ENCODE results near the gene TMEM138. TPM values are rescaled to one million over a fixed set of nuclear protein-coding genes. Genes with fewer than 3 reads are reported as not detected.
A peak's percentile ranks its signal among the peaks of the same experiment; 100 is the strongest.

The TMEM138 gene
- total RNA-seq, 1 experiment from 2014 or later, result 43.6 TPM

GRCh38 chr11:61377461-61378160 lies 15.4 kb downstream of the TMEM138 start:
- Histone ChIP-seq H2BK15ac (ENCODE audit: low read depth, low read length) (no peak overlapping the region), H3K23ac (ENCODE audit: insufficient read length, low read depth, low read length) (no peak overlapping the region), H3K4me1 (ENCODE audit: insufficient read depth, low read length) (no peaks in the 10 kb centered on the region), H4K20me1 (ENCODE audit: control insufficient read depth, insufficient read depth, insufficient read length) (no peaks in the 10 kb centered on the region), H3K23me2 (ENCODE audit: insufficient read length, low read depth, low read length, poor library complexity, severe bottlenecking) (no peaks in the 10 kb centered on the region), H3K27ac (ENCODE audit: insufficient read length, low read depth, low read length) (no peak overlapping the region), H3K9ac (ENCODE audit: extremely low read depth, insufficient read length, low read length) (no peak overlapping the region), H2BK20ac (ENCODE audit: low read depth, low read length, poor library complexity, severe bottlenecking) (no peak overlapping the region), H3K27me3 (ENCODE audit: insufficient read depth, low read length) (no peaks in the 10 kb centered on the region), H4K91ac (ENCODE audit: insufficient read length, low read depth, low read length) (no peak overlapping the region), H3K14ac (ENCODE audit: insufficient read depth, low read length) (no peak overlapping the region), H2BK5ac (ENCODE audit: insufficient read length, low read length) (no peak overlapping the region), H2BK12ac (ENCODE audit: insufficient read length, low read depth, low read length) (no peak overlapping the region), H2BK120ac (ENCODE audit: low read depth, low read length, poor library complexity, severe bottlenecking) (no peak overlapping the region), H3K4me2 (ENCODE audit: insufficient read depth, insufficient read length, low read length) (no peak overlapping the region), H2AFZ (ENCODE audit: low read length) (no peak overlapping the region), H3T11ph (ENCODE audit: low read length) (no peak overlapping the region), H4K8ac (replicated peaks; ENCODE audit: insufficient read length, low read depth, low read length) (no peak overlapping the region), H3K9me3 (ENCODE audit: control insufficient read depth, low read depth, low read length) (peaks cover 15% of the 10 kb centered on the region), H3K4ac (ENCODE audit: low read depth, low read length) (no peak overlapping the region), H3K18ac (ENCODE audit: insufficient read length, low read depth, low read length) (no peak overlapping the region), H3K79me2 (ENCODE audit: insufficient read depth, low read length) (no peaks in the 10 kb centered on the region), H3K79me1 (ENCODE audit: insufficient read depth, low read depth, low read length, poor library complexity, severe bottlenecking) (no peaks in the 10 kb centered on the region), H4K5ac (ENCODE audit: insufficient read length, low read depth, low read length) (no peak overlapping the region), H3K56ac (ENCODE audit: insufficient read length, low read depth, low read length) (no peak overlapping the region), H2AK5ac (ENCODE audit: insufficient read length, low read length) (no peak overlapping the region)
- peaks cover 32 to 45% (median 43%) of the 10 kb centered on the region in 3 experiments for H3K36me3 Mint-ChIP-seq (ENCODE audit: insufficient read depth in 1 of 3, low read depth in 3 of 3)
- H3K27me3 Mint-ChIP-seq (ENCODE audit: low read depth), result no peaks in the 10 kb centered on the region
- WGBS (ENCODE audit: extremely low coverage, insufficient read length, low lambda C conversion rate), result no CpG with 5 or more reads among the region's 6 CpGs
- H3K4me1 Mint-ChIP-seq, result peaks cover 2 to 12% of the 10 kb centered on the region in 2 experiments; a peak in 3 of 4 replicates
- H3K27ac Mint-ChIP-seq, result peak overlapping the region in 2 of 3 experiments; percentile 6 to 47; a peak in 1 of 7 replicates
- no peak for DNase-seq
- no peak overlapping the region for H3K4me3 Mint-ChIP-seq
- H3K9me3 Mint-ChIP-seq, result peaks cover 21 to 23% of the 10 kb centered on the region in 2 experiments
- TF ChIP-seq CTCF (conservative IDR thresholded peaks at IDR 0.05), result no peak
